Germinal center (tissue), 1 donor: ENCODE measurements around the gene COPB2.
"Not testable (repeated sequence)": the region's sequence is repeated elsewhere in the genome, so short reads cannot be mapped to it uniquely, and the experiment has no call there.

Experiments used
- DNase-seq: peaks from one replicate; pipeline ENCODE4 v3.0.0; 2012; ENCODE audit warnings: mixed read lengths, low spot score

The COPB2 gene

GRCh38 chr3:139378587-139379241 is 10.7 kb downstream of the COPB2 start:
- no peak for DNase-seq

GRCh38 chr3:139377378-139377777 is 12.1 kb downstream of the COPB2 start:
- no peak for DNase-seq

GRCh38 chr3:139374099-139374498 is 15.3 kb downstream of the COPB2 start:
- no peak for DNase-seq

- no peak for DNase-seq
Measured at GRCh38 chr3:139364549-139364948, 24.9 kb downstream of the COPB2 start.

GRCh38 chr3:139361276-139361675 is 28.2 kb downstream of the COPB2 start:
- DNase-seq, result no peak

GRCh38 chr3:139358841-139359562 is 30.4 kb downstream of the COPB2 start:
- no peak for DNase-seq

GRCh38 chr3:139357899-139358298 is 31.5 kb downstream of the COPB2 start:
- DNase-seq, result no peak

- no peak for DNase-seq
Measured at GRCh38 chr3:139355891-139356290, 33.6 kb downstream of the COPB2 start.

- DNase-seq, result no peak
Measured at GRCh38 chr3:139355476-139355875, 34.0 kb downstream of the COPB2 start.

GRCh38 chr3:139354661-139355060 is 34.8 kb downstream of the COPB2 start:
- no peak for DNase-seq

GRCh38 chr3:139353920-139354556 is 35.4 kb downstream of the COPB2 start:
- DNase-seq, result no peak

- DNase-seq, result no peak
Measured at GRCh38 chr3:139346771-139347170, 42.7 kb downstream of the COPB2 start.

GRCh38 chr3:139343895-139344856 is 45.3 kb downstream of the COPB2 start, which contains the start of gene MRPS22:
Gene MRPS22, plus strand, starts transcription at chr3:139344020. Its CDS starts 7 bp downstream, at chr3:139344027.
- peak; percentile 90 for DNase-seq

- no peak for DNase-seq
Measured at GRCh38 chr3:139342054-139342453, 47.4 kb downstream of the COPB2 start.

GRCh38 chr3:139340784-139341183 is 48.7 kb downstream of the COPB2 start:
- DNase-seq, result no peak

- DNase-seq, result no peak
Measured at GRCh38 chr3:139339219-139339906, 50.1 kb downstream of the COPB2 start.

GRCh38 chr3:139338405-139338804 is 51.0 kb downstream of the COPB2 start:
- DNase-seq, result no peak

GRCh38 chr3:139334675-139335074 is 54.8 kb downstream of the COPB2 start:
- not testable (repeated sequence) for DNase-seq

GRCh38 chr3:139332092-139332491 is 57.4 kb downstream of the COPB2 start:
- DNase-seq, result no peak

- DNase-seq, result peak; percentile 89
Measured at GRCh38 chr3:139329364-139329850, 60.0 kb downstream of the COPB2 start.

- no peak for DNase-seq
Measured at GRCh38 chr3:139328356-139328755, 61.1 kb downstream of the COPB2 start.
